Measurements from ENCODE around the gene KCTD17.

KCTD17 gene

GRCh38 chr22:37080838-37081237, 29.3 kb downstream of the KCTD17 start:
- TF ChIP-seq CTCF (IDR thresholded peaks at IDR 0.05; ENCODE audit: low read depth, low read length): no peak

GRCh38 chr22:37082251-37082873, 30.8 kb downstream of the KCTD17 start:
- in situ Hi-C loops (cut with HindIII; ENCODE audit: low sequenced_read_pairs): no loop called here
- no peak for DNase-seq (ENCODE audit: low read depth, low spot score)
- no peak overlapping the region for H3K4me3 ChIP-seq (ENCODE audit: low read depth, low read length)
- no peak for TF ChIP-seq CTCF (IDR thresholded peaks at IDR 0.05; ENCODE audit: low read depth, low read length)

More at GRCh38 chr22:37080838-37081237, 29.3 kb downstream of the KCTD17 start:
- no peak for DNase-seq (ENCODE audit: low read depth, low spot score)
- in situ Hi-C loops (cut with HindIII; ENCODE audit: low sequenced_read_pairs): no loop called here
- no peak overlapping the region for H3K4me3 ChIP-seq (ENCODE audit: low read depth, low read length)

- no peak for TF ChIP-seq CTCF (IDR thresholded peaks at IDR 0.05; ENCODE audit: low read depth, low read length)
- in situ Hi-C loops (cut with HindIII; ENCODE audit: low sequenced_read_pairs): no loop called here
- no peak overlapping the region for H3K4me3 ChIP-seq (ENCODE audit: low read depth, low read length)
- no peak for DNase-seq (ENCODE audit: low read depth, low spot score)
Observed at GRCh38 chr22:37083914-37084313, 32.4 kb downstream of the KCTD17 start.

- no peak for TF ChIP-seq CTCF (IDR thresholded peaks at IDR 0.05; ENCODE audit: low read depth, low read length)
- H3K4me3 ChIP-seq (ENCODE audit: low read depth, low read length): no peak overlapping the region
- in situ Hi-C loops (cut with HindIII; ENCODE audit: low sequenced_read_pairs): no loop called here
Observed at GRCh38 chr22:37084385-37084784, 32.8 kb downstream of the KCTD17 start.

GRCh38 chr22:37086184-37086583, 34.6 kb downstream of the KCTD17 start:
- in situ Hi-C loops (cut with HindIII; ENCODE audit: low sequenced_read_pairs): no loop called here
- no peak overlapping the region for H3K4me3 ChIP-seq (ENCODE audit: low read depth, low read length)
- DNase-seq (ENCODE audit: low read depth, low spot score): no peak
- no peak for TF ChIP-seq CTCF (IDR thresholded peaks at IDR 0.05; ENCODE audit: low read depth, low read length)

More at GRCh38 chr22:37084385-37084784, 32.8 kb downstream of the KCTD17 start:
- no peak for DNase-seq (ENCODE audit: low read depth, low spot score)

GRCh38 chr22:37088108-37088605, 36.6 kb downstream of the KCTD17 start:
- DNase-seq (ENCODE audit: low read depth, low spot score): no peak
- H3K4me3 ChIP-seq (ENCODE audit: low read depth, low read length): no peak overlapping the region
- in situ Hi-C loops (cut with HindIII; ENCODE audit: low sequenced_read_pairs): no loop called here
- TF ChIP-seq CTCF (IDR thresholded peaks at IDR 0.05; ENCODE audit: low read depth, low read length): no peak

Measured in astrocyte of the spinal cord (primary cell).